ENCODE data around the gene PLA2G1B. TPM values are rescaled to one million over a fixed set of nuclear protein-coding genes. Genes with fewer than 3 reads are reported as not detected.

PLA2G1B gene
- total RNA-seq, 4 donors from 2014 or later, result not detected

GRCh38 chr12:120369603-120370342 is 42.2 kb upstream of the PLA2G1B start:
- intact Hi-C loops (cut with DNase I; ENCODE audit: low total_unique reads), result loop anchor here (5.0 kb wide), 1 partner anchor 998 kb away; no protein-coding TSS in a partner anchor
- 2 to 5% methylated on average over 26 of the region's 26 CpGs for WGBS, 2 donors
- TF ChIP-seq CTCF (IDR thresholded peaks at IDR 0.05) (no peak), POLR2A (IDR thresholded peaks at IDR 0.05) (no peak)
- H3K4me3 ChIP-seq (ENCODE audit: low read depth, poor library complexity, severe bottlenecking), result no peak overlapping the region
- DNase-seq (ENCODE audit: low spot score in 2 of 2), result no peak

GRCh38 chr12:120368789-120369602 is 41.4 kb upstream of the PLA2G1B start, which contains the start of gene MSI1:
Gene MSI1, minus strand, starts transcription at chr12:120369164. Its CDS starts 73 bp downstream, at chr12:120369091.
- WGBS, 2 donors, result 0 to 1% methylated on average over 3 to 24 of the region's 119 CpGs
- DNase-seq (ENCODE audit: low spot score in 2 of 2), result no peak
- intact Hi-C loops (cut with DNase I; ENCODE audit: low total_unique reads), result no loop called here

GRCh38 chr12:120367924-120368788 is 40.6 kb upstream of the PLA2G1B start:
- intact Hi-C loops (cut with DNase I; ENCODE audit: low total_unique reads), result no loop called here
- DNase-seq (ENCODE audit: low spot score in 2 of 2), result no peak
- no peak for TF ChIP-seq POLR2A (IDR thresholded peaks at IDR 0.05)
- TF ChIP-seq CTCF (IDR thresholded peaks at IDR 0.05), result no peak
- WGBS, 2 donors, result 4 to 7% methylated on average over 34 to 62 of the region's 86 CpGs
- H3K4me3 ChIP-seq (ENCODE audit: low read depth, poor library complexity, severe bottlenecking), result peak overlapping the region; percentile 14

More at GRCh38 chr12:120368789-120369602, 41.4 kb upstream of the PLA2G1B start, which contains the start of gene MSI1:
- peak within 1 kb of the TSS; percentile 14 for H3K4me3 ChIP-seq (ENCODE audit: low read depth, poor library complexity, severe bottlenecking)
- TF ChIP-seq CTCF (IDR thresholded peaks at IDR 0.05) (no peak), POLR2A (IDR thresholded peaks at IDR 0.05) (no peak)

GRCh38 chr12:120367233-120367923 is 39.8 kb upstream of the PLA2G1B start:
- DNase-seq (ENCODE audit: low spot score in 2 of 2), result no peak
- WGBS, 2 donors, result 46 to 49% methylated on average over 10 of the region's 10 CpGs
- intact Hi-C loops (cut with DNase I; ENCODE audit: low total_unique reads), result no loop called here
- no peak overlapping the region for H3K4me3 ChIP-seq (ENCODE audit: low read depth, poor library complexity, severe bottlenecking)
- TF ChIP-seq POLR2A (IDR thresholded peaks at IDR 0.05) (no peak), CTCF (IDR thresholded peaks at IDR 0.05) (no peak)

GRCh38 chr12:120366845-120367232 is 39.3 kb upstream of the PLA2G1B start:
- H3K4me3 ChIP-seq (ENCODE audit: low read depth, poor library complexity, severe bottlenecking), result no peak overlapping the region
- intact Hi-C loops (cut with DNase I; ENCODE audit: low total_unique reads), result no loop called here
- 71 to 77% methylated on average over 7 of the region's 7 CpGs for WGBS, 2 donors
- no peak for DNase-seq (ENCODE audit: low spot score in 2 of 2)
- TF ChIP-seq CTCF (IDR thresholded peaks at IDR 0.05), result no peak
- TF ChIP-seq POLR2A (IDR thresholded peaks at IDR 0.05), result no peak

Measured in lower leg skin (tissue), 4 donors.